HUES48 (cell line): ENCODE results near the gene RAB11FIP5.

Experiments used
- H3K27ac ChIP-seq: one replicate; pipeline ENCODE4 v1.7.0; 2013; ENCODE audit warnings: low read depth, low read length, inconsistent platforms
- H3K27me3 ChIP-seq: 2 replicates; pipeline ENCODE4 v1.6.1; 2013; ENCODE audit warnings: mild to moderate bottlenecking, low read length; ENCODE audit not compliant: control insufficient read depth, insufficient read depth
- H3K36me3 ChIP-seq: 2 replicates; pipeline ENCODE4 v1.6.1; 2013; ENCODE audit warnings: low read length; ENCODE audit not compliant: control insufficient read depth, insufficient read depth
- H3K4me1 ChIP-seq: 2 replicates; pipeline ENCODE4 v1.6.1; 2013; ENCODE audit warnings: mild to moderate bottlenecking, low read length; ENCODE audit not compliant: control insufficient read depth, insufficient read depth
- H3K4me3 ChIP-seq: 2 replicates; pipeline ENCODE4 v1.5.1; 2013; ENCODE audit warnings: mild to moderate bottlenecking, low read depth, low read length
- H3K9ac ChIP-seq: 2 replicates; pipeline ENCODE4 v1.6.1; 2013; ENCODE audit warnings: mild to moderate bottlenecking, low read depth, low read length, moderate library complexity
- H3K9me3 ChIP-seq: 2 replicates; pipeline ENCODE4 v1.6.1; 2013; ENCODE audit warnings: low read length; ENCODE audit not compliant: control insufficient read depth, insufficient read depth

RAB11FIP5 gene

DNA sequence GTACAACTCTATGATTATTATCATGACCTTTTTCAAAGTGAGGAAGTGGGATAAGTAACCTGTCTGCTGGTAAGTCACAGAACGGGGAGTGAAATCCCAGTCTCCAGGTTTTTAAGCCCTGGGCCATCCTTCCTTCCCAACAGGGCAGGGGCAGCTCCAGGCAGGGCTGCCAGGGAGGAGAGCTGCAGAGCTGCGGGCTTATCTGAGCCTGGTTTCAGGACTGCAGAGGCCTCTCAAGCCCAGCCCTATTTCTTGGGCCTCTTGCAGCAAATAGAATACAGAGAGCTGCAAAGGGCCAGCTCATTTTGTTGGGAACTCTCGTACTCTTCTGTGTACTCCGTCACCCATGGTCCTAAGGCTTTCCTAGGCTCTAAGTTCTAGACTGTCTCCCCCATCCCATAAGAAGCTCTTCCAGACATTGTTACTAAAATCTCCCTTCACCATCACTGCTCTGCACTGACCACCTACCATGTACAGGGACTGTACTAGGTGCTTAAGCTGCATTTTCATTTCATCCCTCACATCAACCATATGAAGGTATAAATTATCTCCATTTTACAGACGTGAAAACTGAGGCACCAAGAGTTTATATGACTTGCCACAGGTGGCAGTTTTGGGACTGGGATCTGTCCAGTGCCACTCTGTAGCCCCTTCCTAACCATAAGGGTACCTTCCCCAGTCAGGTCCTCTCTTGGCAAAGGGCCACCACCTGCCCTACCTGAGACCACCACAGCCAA is 3.1 kb downstream of the RAB11FIP5 start:
- Histone ChIP-seq H3K9me3 (no peaks in the 10 kb centered on the region), H3K27me3 (peaks cover 11% of the 10 kb centered on the region), H3K4me1 (peaks cover 15% of the 10 kb centered on the region), H3K9ac (no peak overlapping the region), H3K36me3 (no peaks in the 10 kb centered on the region), H3K4me3 (no peak overlapping the region), H3K27ac (no peak overlapping the region)

DNA sequence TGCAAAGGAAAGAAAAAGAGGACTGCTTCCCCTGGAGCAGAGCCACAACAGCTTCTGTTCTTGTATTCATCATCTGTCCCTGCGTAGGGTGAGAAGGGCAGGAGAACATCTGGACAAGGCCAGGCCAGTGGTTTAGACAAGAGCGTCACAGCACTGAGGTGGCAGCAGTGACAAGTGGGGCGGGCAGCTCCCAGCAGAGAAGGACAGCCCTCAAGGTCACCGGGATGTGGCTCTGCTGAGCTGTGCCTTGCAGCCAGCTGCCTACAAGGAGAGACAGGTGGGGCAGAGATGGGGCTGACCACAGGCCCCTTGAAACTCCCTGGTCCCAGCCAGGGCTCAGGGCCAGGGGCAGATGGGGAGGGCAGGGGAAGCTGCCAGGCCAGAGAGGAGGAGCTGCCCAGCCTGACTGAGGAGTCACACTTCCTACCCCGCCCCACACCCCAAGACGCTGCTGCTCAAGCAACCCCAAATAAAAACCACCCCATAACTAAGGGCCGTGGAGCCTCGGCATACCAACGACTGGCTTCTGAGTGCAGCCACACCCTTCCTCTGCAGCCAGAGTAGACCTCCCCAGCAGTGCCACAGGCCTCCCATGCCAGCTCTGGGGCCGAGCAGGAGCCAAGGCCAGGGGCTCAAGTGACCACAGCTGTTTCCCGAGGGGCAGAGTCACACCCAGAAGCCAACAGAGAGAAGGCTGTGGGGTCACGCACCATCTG is 5.4 kb downstream of the RAB11FIP5 start:
- H3K9ac ChIP-seq: no peak overlapping the region
- peaks cover 5% of the 10 kb centered on the region; the same call in 1 of the 2 replicates for H3K27me3 ChIP-seq
- no peaks in the 10 kb centered on the region for H3K36me3 ChIP-seq
- no peaks in the 10 kb centered on the region for H3K9me3 ChIP-seq
- no peak overlapping the region for H3K4me3 ChIP-seq
- H3K4me1 ChIP-seq: peaks cover 17% of the 10 kb centered on the region
- H3K27ac ChIP-seq: no peak overlapping the region

GRCh38 chr2:73106791-73107190 is 6.0 kb downstream of the RAB11FIP5 start:
- H3K9ac ChIP-seq: no peak overlapping the region
- H3K4me3 ChIP-seq: no peak overlapping the region
- no peaks in the 10 kb centered on the region; the same call in 1 of the 2 replicates for H3K27me3 ChIP-seq
- no peaks in the 10 kb centered on the region for H3K36me3 ChIP-seq
- no peaks in the 10 kb centered on the region for H3K9me3 ChIP-seq
- H3K4me1 ChIP-seq: peaks cover 22% of the 10 kb centered on the region
- no peak overlapping the region for H3K27ac ChIP-seq

DNA sequence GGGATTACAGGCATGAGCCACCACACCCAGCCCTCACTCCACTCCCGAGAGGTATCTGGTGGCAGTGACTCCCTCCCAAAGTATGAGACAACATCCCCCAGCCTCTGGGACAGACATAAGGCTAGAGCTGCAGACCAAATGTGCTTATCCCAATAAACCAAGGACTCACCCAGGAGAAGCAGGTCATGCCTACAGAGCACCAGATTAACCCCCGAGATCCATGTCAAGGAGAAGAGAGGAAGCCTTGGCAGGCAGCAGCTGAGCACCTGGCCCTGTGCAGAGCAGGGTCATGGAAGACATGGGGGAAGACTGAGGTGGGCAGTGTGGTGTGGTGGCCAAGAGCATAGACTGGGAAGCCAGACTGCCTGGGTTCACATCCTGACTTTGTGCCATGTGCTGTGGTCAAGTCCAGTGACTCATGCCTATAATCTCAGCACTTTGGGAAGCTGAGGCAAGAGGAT is 7.2 kb downstream of the RAB11FIP5 start:
- no peaks in the 10 kb centered on the region for H3K36me3 ChIP-seq
- no peaks in the 10 kb centered on the region for H3K9me3 ChIP-seq
- H3K27ac ChIP-seq: no peak overlapping the region
- no peak overlapping the region for H3K4me3 ChIP-seq
- H3K9ac ChIP-seq: no peak overlapping the region
- peaks cover 14% of the 10 kb centered on the region for H3K4me1 ChIP-seq
- no peaks in the 10 kb centered on the region for H3K27me3 ChIP-seq

DNA sequence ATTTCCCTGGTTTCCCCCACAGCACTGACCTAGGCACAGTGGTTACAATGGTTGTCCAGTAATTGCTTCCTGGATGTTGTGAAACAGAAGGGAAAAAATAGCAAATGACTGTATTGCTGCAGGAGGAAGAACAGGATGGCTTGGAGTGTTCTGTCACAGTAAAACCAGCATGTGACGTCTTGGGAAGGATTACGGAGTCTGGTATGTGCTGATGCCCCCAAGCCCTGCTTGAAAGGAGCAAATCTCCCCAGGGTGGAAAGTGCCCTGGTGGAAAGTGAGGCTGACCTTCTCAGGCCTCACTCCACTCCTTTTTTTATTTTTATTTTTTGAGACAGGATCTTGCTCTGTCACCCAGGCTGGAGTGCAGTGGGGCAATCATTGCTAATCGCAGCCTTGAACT is 7.8 kb downstream of the RAB11FIP5 start:
- no peak overlapping the region for H3K4me3 ChIP-seq
- peaks cover 9% of the 10 kb centered on the region; the same call in 1 of the 2 replicates for H3K4me1 ChIP-seq

GRCh38 chr2:73103018-73103542 is 9.7 kb downstream of the RAB11FIP5 start:
- Histone ChIP-seq H3K4me1 (peaks cover 9% of the 10 kb centered on the region; the same call in 1 of the 2 replicates), H3K9ac (no peak overlapping the region), H3K4me3 (no peak overlapping the region), H3K27ac (no peak overlapping the region), H3K27me3 (no peaks in the 10 kb centered on the region), H3K36me3 (no peaks in the 10 kb centered on the region), H3K9me3 (no peaks in the 10 kb centered on the region)

More for the DNA sequence above, 7.8 kb downstream of the RAB11FIP5 start:
- no peaks in the 10 kb centered on the region for H3K9me3 ChIP-seq
- no peak overlapping the region for H3K9ac ChIP-seq
- no peaks in the 10 kb centered on the region for H3K36me3 ChIP-seq
- no peak overlapping the region for H3K27ac ChIP-seq
- H3K27me3 ChIP-seq: no peaks in the 10 kb centered on the region

DNA sequence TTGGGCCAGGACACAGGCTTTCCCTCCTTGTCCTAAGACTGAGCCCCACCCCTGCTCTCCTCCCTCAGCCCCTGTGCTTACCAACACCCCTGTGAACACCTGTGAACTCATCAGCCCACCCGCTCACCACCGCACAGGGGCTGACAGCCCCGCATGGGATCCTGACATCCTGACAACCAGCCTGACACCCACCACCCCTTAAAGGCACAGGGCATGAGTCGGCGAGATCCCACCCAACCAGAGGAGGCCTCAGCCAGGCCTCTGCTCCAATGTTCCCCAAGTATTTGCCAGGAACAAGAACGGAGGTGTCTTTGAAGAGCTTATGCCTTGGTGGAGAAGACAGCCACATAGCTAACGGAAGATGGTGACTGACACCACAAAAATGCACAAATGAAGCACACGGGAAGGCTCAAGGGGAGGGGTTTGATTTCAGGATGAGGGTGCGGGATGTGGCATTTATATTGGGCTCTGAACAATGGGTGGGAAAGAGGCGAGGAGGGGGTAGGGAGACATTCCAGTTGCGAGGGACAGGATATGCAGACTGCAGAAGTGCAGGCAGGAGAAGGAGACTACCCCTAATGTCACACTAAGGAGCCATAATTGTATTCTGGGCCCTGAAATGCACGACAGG is 11.0 kb downstream of the RAB11FIP5 start:
- no peak overlapping the region for H3K4me3 ChIP-seq
- no peak overlapping the region for H3K9ac ChIP-seq
- no peak overlapping the region for H3K27ac ChIP-seq
- no peaks in the 10 kb centered on the region for H3K9me3 ChIP-seq
- H3K36me3 ChIP-seq: no peaks in the 10 kb centered on the region
- H3K4me1 ChIP-seq: peaks cover 9% of the 10 kb centered on the region; the same call in 1 of the 2 replicates
- H3K27me3 ChIP-seq: no peaks in the 10 kb centered on the region

- Histone ChIP-seq H3K9ac (no peak overlapping the region), H3K27me3 (no peaks in the 10 kb centered on the region), H3K4me1 (peaks cover 9% of the 10 kb centered on the region; the same call in 1 of the 2 replicates), H3K4me3 (no peak overlapping the region), H3K36me3 (no peaks in the 10 kb centered on the region), H3K9me3 (no peaks in the 10 kb centered on the region), H3K27ac (no peak overlapping the region)
These were observed 11.8 kb downstream of the RAB11FIP5 start for GRCh38 chr2:73100956-73101355.

- no peaks in the 10 kb centered on the region for H3K9me3 ChIP-seq
- H3K9ac ChIP-seq: no peak overlapping the region
- no peak overlapping the region for H3K27ac ChIP-seq
These were observed 13.3 kb downstream of the RAB11FIP5 start for GRCh38 chr2:73099486-73099885.

DNA sequence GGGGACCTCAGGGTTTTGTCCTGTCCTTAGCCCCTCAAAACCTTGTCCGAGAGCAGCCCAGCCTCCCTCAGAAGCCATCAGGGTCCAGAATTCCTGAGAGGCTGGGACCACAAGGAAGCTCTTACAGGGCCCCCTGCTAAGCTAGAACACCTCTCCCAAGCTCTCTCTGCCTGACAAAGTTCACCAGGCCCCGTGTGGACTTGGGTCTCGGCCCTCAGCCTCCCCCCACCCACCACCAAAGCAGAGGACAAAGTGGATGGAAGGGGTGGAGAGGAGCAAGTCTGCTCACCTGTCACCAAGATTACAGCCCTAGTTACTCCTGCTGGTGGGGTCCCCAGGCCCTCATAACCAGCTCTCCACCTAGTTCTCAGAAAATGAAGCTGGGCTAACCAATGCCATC is 16.8 kb downstream of the RAB11FIP5 start:
- no peak overlapping the region for H3K27ac ChIP-seq
- H3K4me1 ChIP-seq: no peaks in the 10 kb centered on the region
- no peaks in the 10 kb centered on the region for H3K36me3 ChIP-seq
- no peak overlapping the region for H3K4me3 ChIP-seq
- H3K27me3 ChIP-seq: no peaks in the 10 kb centered on the region
- no peak overlapping the region for H3K9ac ChIP-seq
- H3K9me3 ChIP-seq: no peaks in the 10 kb centered on the region

More at GRCh38 chr2:73099486-73099885, 13.3 kb downstream of the RAB11FIP5 start:
- Histone ChIP-seq H3K27me3 (no peaks in the 10 kb centered on the region), H3K4me1 (peaks cover 9% of the 10 kb centered on the region; the same call in 1 of the 2 replicates), H3K36me3 (no peaks in the 10 kb centered on the region), H3K4me3 (no peak overlapping the region)
